BE2C (cell line): Measurements from ENCODE around the gene RPP40.

Experiments used
- DNase-seq: peaks from one replicate; pipeline ENCODE4 v3.0.0-alpha.2; 2020
- H3K27me3 ChIP-seq: fragments of 250-450 bp; sonication (Bioruptor Pico); 2 replicates; pipeline ENCODE4 v1.5.1; 2020; ENCODE audit warnings: mild to moderate bottlenecking
- H3K36me3 ChIP-seq: fragments of 250-450 bp; sonication (Bioruptor Pico); 2 replicates; pipeline ENCODE4 v1.5.1; 2020; ENCODE audit warnings: mild to moderate bottlenecking
- H3K4me1 ChIP-seq: fragments of 250-450 bp; sonication (Bioruptor Pico); 2 replicates; pipeline ENCODE4 v1.5.1; 2020
- H3K4me3 ChIP-seq: 2 replicates; pipeline ENCODE4 v1.5.1; 2011; ENCODE audit warnings: low read depth, low read length
- H3K9me3 ChIP-seq: fragments of 250-450 bp; sonication (Bioruptor Pico); 2 replicates; pipeline ENCODE4 v1.5.1; 2020
- TF ChIP-seq, protein P1 (sequence below): IDR thresholded peaks from 2 replicates; pipeline ENCODE4 v1.5.1; 2012; ENCODE audit warnings: mild to moderate bottlenecking, low read depth, low read length

Gene RPP40

GRCh38 chr6:4953440-4953839 lies 50.4 kb downstream of the RPP40 start:
- TF ChIP-seq, protein P1, sequence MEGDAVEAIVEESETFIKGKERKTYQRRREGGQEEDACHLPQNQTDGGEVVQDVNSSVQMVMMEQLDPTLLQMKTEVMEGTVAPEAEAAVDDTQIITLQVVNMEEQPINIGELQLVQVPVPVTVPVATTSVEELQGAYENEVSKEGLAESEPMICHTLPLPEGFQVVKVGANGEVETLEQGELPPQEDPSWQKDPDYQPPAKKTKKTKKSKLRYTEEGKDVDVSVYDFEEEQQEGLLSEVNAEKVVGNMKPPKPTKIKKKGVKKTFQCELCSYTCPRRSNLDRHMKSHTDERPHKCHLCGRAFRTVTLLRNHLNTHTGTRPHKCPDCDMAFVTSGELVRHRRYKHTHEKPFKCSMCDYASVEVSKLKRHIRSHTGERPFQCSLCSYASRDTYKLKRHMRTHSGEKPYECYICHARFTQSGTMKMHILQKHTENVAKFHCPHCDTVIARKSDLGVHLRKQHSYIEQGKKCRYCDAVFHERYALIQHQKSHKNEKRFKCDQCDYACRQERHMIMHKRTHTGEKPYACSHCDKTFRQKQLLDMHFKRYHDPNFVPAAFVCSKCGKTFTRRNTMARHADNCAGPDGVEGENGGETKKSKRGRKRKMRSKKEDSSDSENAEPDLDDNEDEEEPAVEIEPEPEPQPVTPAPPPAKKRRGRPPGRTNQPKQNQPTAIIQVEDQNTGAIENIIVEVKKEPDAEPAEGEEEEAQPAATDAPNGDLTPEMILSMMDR, result no peak
- Histone ChIP-seq H3K4me1 (no peaks in the 10 kb centered on the region), H3K36me3 (peaks cover 24% of the 10 kb centered on the region), H3K4me3 (no peak overlapping the region), H3K9me3 (no peaks in the 10 kb centered on the region; the same call in 1 of the 2 replicates), H3K27me3 (no peaks in the 10 kb centered on the region)
- DNase-seq, result no peak

- Histone ChIP-seq H3K4me1 (no peaks in the 10 kb centered on the region), H3K27me3 (no peaks in the 10 kb centered on the region), H3K4me3 (no peak overlapping the region), H3K9me3 (no peaks in the 10 kb centered on the region), H3K36me3 (peaks cover 32% of the 10 kb centered on the region)
- TF ChIP-seq, protein P1, result no peak
- DNase-seq, result no peak
Measured at GRCh38 chr6:4950836-4951533, 52.9 kb downstream of the RPP40 start.

GRCh38 chr6:4950076-4950475 lies 53.8 kb downstream of the RPP40 start:
- Histone ChIP-seq H3K36me3 (peaks cover 39% of the 10 kb centered on the region), H3K9me3 (no peaks in the 10 kb centered on the region), H3K4me3 (no peak overlapping the region), H3K27me3 (no peaks in the 10 kb centered on the region), H3K4me1 (no peaks in the 10 kb centered on the region)
- no peak for DNase-seq
- TF ChIP-seq, protein P1, result no peak

GRCh38 chr6:4948781-4949450 lies 54.9 kb downstream of the RPP40 start:
- no peaks in the 10 kb centered on the region for H3K4me1 ChIP-seq
- TF ChIP-seq, protein P1, result no peak
- peaks cover 40% of the 10 kb centered on the region for H3K36me3 ChIP-seq
- no peak overlapping the region for H3K4me3 ChIP-seq
- no peak for DNase-seq
- H3K27me3 ChIP-seq, result no peaks in the 10 kb centered on the region
- H3K9me3 ChIP-seq, result no peaks in the 10 kb centered on the region

DNA sequence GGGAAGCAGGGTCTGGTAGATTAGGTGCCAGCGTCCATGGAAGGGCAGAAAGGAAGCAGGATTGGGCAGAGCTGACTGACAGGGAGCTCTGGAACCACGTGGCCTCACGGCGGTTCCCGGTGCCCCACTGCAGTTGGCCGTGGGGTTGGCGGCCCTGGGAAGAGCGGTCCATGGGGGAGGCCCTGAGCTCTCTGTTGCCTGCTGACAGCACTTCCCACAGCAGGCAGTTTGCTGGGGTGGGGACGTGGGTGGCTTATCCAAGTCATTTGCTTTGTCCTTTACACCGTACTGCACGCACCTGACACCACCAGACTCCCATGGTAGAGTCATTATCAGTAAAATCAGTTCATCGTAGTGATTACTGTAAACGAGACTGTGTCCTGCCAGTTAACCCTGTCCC lies 56.1 kb downstream of the RPP40 start:
- peaks cover 35% of the 10 kb centered on the region for H3K36me3 ChIP-seq
- no peaks in the 10 kb centered on the region for H3K27me3 ChIP-seq
- TF ChIP-seq, protein P1, result no peak
- H3K4me3 ChIP-seq, result no peak overlapping the region
- no peaks in the 10 kb centered on the region for H3K9me3 ChIP-seq
- DNase-seq, result no peak
- no peaks in the 10 kb centered on the region for H3K4me1 ChIP-seq

- Histone ChIP-seq H3K9me3 (no peaks in the 10 kb centered on the region), H3K4me3 (no peak overlapping the region), H3K36me3 (peaks cover 28% of the 10 kb centered on the region), H3K4me1 (no peaks in the 10 kb centered on the region; the same call in 1 of the 2 replicates), H3K27me3 (no peaks in the 10 kb centered on the region)
- TF ChIP-seq, protein P1, result no peak
- DNase-seq, result no peak
Measured at GRCh38 chr6:4946521-4946920, 57.3 kb downstream of the RPP40 start.
